ENCODE data around the gene APH1B. TPM values are rescaled to one million over a fixed set of nuclear protein-coding genes. Genes with fewer than 3 reads are reported as not detected.

Gene APH1B
- total and polyA plus RNA-seq, 9 donors = 9.1 to 25.2 (median 20.0) TPM

DNA sequence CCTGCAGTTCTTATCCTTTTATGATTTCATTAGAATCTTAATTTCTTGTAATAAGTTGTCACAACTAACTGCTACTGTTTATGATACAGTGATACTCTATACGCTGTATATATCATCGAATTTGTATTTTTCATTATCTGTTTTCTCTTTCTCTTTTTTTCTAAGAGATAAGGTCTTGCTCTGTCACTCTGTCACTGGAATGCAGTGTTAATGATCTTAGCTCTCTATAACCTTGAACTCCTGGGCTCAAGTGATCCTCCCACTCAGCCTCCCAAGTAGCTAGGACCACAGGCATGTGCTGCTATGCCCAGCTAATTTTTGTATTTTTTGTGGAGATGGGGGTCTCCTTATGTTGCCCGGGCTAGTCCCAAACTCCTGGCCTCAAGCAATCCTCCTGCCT lies 14.8 kb downstream of the APH1B start:
- DNase-seq = no peak
- Histone ChIP-seq H3K27ac (no peak overlapping the region), H3K4me3 (no peak overlapping the region), H3K36me3 (no peaks in the 10 kb centered on the region), H3K9me3 (no peaks in the 10 kb centered on the region), H3K4me1 (ENCODE audit: insufficient read depth) (no peaks in the 10 kb centered on the region), H3K27me3 (no peaks in the 10 kb centered on the region)
- TF ChIP-seq POLR2A (IDR thresholded peaks at IDR 0.05) = no peak
- WGBS, 3 donors = 73 to 81% (median 79%) methylated on average over 3 of the region's 3 CpGs
- intact Hi-C loops (cut with DNase I) = loop anchor here in 3 of 4 donors (5.0 to 10.0 kb wide), 3 partner anchors 93 to 120 kb away; partner anchors contain the start of gene CA12 (in 1 of the 3)

DNA sequence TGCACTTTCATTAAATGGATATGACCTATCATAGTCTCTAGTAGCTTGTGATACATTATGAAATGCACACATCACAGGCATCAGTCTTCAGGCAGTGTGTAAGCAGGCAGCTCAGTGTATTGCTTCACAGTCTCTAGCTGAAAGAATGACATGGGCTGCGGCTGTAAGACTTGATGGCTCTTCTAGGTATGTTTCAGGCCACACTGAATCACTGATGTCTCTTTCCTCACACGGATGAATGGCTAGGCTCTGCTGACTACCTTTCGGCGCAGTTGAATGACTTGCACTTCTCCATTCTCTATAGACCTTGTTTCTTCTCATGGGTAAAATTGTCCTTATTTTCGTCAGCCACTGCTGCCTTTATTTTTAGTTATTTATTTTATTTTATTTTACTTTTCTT lies 15.4 kb downstream of the APH1B start:
- TF ChIP-seq POLR2A (IDR thresholded peaks at IDR 0.05) (no peak), EP300 (IDR thresholded peaks at IDR 0.05) (no peak)
- TF ChIP-seq, protein P1, sequence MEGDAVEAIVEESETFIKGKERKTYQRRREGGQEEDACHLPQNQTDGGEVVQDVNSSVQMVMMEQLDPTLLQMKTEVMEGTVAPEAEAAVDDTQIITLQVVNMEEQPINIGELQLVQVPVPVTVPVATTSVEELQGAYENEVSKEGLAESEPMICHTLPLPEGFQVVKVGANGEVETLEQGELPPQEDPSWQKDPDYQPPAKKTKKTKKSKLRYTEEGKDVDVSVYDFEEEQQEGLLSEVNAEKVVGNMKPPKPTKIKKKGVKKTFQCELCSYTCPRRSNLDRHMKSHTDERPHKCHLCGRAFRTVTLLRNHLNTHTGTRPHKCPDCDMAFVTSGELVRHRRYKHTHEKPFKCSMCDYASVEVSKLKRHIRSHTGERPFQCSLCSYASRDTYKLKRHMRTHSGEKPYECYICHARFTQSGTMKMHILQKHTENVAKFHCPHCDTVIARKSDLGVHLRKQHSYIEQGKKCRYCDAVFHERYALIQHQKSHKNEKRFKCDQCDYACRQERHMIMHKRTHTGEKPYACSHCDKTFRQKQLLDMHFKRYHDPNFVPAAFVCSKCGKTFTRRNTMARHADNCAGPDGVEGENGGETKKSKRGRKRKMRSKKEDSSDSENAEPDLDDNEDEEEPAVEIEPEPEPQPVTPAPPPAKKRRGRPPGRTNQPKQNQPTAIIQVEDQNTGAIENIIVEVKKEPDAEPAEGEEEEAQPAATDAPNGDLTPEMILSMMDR (IDR thresholded peaks at IDR 0.05) = no peak
- H3K27ac ChIP-seq = no peak overlapping the region
- DNase-seq = no peak
- H3K9me3 ChIP-seq = no peaks in the 10 kb centered on the region
- H3K27me3 ChIP-seq = no peaks in the 10 kb centered on the region
- no peak overlapping the region for H3K4me3 ChIP-seq
- 95 to 99% (median 97%) methylated on average over 5 of the region's 5 CpGs for WGBS, 3 donors
- intact Hi-C loops (cut with DNase I) = loop anchor here in 3 of 4 donors (5.0 to 10.0 kb wide), 3 partner anchors 92 to 120 kb away; partner anchors contain the start of gene CA12 (in 1 of the 3)
- no peaks in the 10 kb centered on the region for H3K36me3 ChIP-seq
- H3K4me1 ChIP-seq (ENCODE audit: insufficient read depth) = no peaks in the 10 kb centered on the region

DNA sequence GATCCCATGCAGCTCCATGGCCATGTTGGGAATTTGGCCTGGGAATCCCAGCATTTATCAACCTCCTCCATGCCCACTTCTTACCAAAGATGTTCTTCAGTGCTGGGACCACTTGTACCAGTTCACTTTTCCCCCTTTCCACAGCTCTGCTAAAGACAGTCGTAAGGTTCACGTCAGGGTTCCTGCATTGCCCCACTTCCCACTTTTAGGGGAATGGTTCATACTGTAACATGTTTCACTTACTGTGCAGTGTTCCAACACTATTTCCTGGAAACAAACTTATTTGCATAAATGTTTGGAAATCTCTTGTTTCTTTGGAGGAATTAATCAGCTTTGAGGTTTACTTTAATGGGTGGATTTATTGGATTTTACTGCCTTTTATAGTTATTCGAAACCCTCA lies 17.0 kb downstream of the APH1B start:
- TF ChIP-seq, protein P1 (IDR thresholded peaks at IDR 0.05) = no peak
- TF ChIP-seq EP300 (IDR thresholded peaks at IDR 0.05) (no peak), POLR2A (IDR thresholded peaks at IDR 0.05) (no peak)
- Histone ChIP-seq H3K36me3 (no peaks in the 10 kb centered on the region), H3K4me1 (ENCODE audit: insufficient read depth) (no peaks in the 10 kb centered on the region), H3K4me3 (no peak overlapping the region), H3K9me3 (no peaks in the 10 kb centered on the region), H3K27me3 (no peaks in the 10 kb centered on the region), H3K27ac (no peak overlapping the region)
- WGBS, 3 donors = 96 to 98% (median 97%) methylated on average over 3 of the region's 3 CpGs
- intact Hi-C loops (cut with DNase I) = loop anchor here in 3 of 4 donors (5.0 to 10.0 kb wide), 3 partner anchors 90 to 118 kb away; partner anchors contain the start of gene CA12 (in 1 of the 3)
- no peak for DNase-seq

DNA sequence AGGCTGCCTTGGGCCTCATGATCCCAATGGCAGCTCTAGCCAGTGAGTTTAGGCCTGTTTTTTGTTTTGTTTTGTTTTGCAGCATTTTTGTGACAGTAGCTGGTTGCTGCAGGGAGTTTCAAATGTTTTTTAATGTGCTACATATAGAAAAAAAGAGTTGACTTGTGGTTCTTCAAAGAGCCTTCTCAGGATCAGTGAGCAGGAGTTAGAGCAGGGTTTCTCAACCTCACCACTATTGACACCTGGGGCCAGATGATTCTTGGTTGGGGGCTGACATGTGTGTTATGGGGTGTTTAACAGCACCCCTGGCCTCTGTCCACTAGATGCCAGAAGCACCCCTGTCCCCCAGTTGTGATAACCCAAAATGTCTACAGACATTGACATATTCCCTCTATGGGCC lies 17.9 kb downstream of the APH1B start:
- Histone ChIP-seq H3K27ac (no peak overlapping the region), H3K4me3 (no peak overlapping the region), H3K9me3 (no peaks in the 10 kb centered on the region), H3K4me1 (ENCODE audit: insufficient read depth) (no peaks in the 10 kb centered on the region), H3K27me3 (no peaks in the 10 kb centered on the region), H3K36me3 (no peaks in the 10 kb centered on the region)
- intact Hi-C loops (cut with DNase I) = loop anchor here in 1 of 4 donors (10.0 kb wide), 1 partner anchor 89 kb away; the partner anchor contains the start of gene CA12
- no peak for TF ChIP-seq EP300 (IDR thresholded peaks at IDR 0.05)
- TF ChIP-seq POLR2A (IDR thresholded peaks at IDR 0.05) = no peak
- TF ChIP-seq, protein P1 (IDR thresholded peaks at IDR 0.05) = no peak
- no peak for DNase-seq

DNA sequence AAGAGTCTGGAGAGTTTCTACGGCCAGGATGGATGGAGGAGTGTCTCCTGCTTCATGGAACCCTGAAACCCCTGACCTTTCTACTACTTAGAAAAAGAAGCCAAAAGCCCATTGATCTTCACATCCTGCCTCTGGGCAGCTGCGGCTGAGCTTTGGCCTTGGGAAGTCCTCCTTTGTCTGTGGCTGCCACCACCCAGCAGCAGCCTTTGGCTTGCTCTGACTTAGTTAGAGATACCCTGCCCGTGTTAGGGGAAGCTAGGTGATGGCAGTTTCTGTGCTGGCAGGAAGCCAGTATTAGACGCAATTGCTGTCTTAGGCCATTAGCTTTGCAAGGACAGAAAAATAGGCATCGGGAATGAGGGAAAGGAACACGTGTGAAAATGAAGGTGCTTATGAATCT lies 18.8 kb downstream of the APH1B start:
- Histone ChIP-seq H3K4me3 (no peak overlapping the region), H3K4me1 (ENCODE audit: insufficient read depth) (no peaks in the 10 kb centered on the region), H3K27ac (no peak overlapping the region), H3K9me3 (no peaks in the 10 kb centered on the region), H3K36me3 (no peaks in the 10 kb centered on the region), H3K27me3 (no peaks in the 10 kb centered on the region)
- no peak for DNase-seq
- TF ChIP-seq POLR2A (IDR thresholded peaks at IDR 0.05) (no peak), EP300 (IDR thresholded peaks at IDR 0.05) (no peak)
- TF ChIP-seq, protein P1 (IDR thresholded peaks at IDR 0.05) = no peak
- intact Hi-C loops (cut with DNase I) = loop anchor here in 1 of 4 donors (10.0 kb wide), 1 partner anchor 89 kb away; the partner anchor contains the start of gene CA12
- 66 to 74% (median 72%) methylated on average over 6 of the region's 6 CpGs for WGBS, 3 donors

Measured in ovary (tissue), 9 donors.